Stimulated activated CD4-positive, alpha-beta T cell treated with anti-CD3 and anti-CD28 coated beads, Interleukin-15, amount 100 ng/mL, for 1 hour (primary cell): ENCODE data around the gene SLC6A6.

Experiments used
- DNase-seq, 2 donors: peaks; one replicate each; pipeline ENCODE4 v3.0.0-alpha.2; 2020; ENCODE audit warnings: low read depth in 1 of 2, low spot score in 1 of 2

The SLC6A6 gene

GRCh38 chr3:14536055-14536815 is 133.8 kb downstream of the SLC6A6 start:
- no peak for DNase-seq

GRCh38 chr3:14536837-14537589 is 134.6 kb downstream of the SLC6A6 start:
- no peak for DNase-seq

- DNase-seq = no peak
Measured at GRCh38 chr3:14537590-14538450, 135.4 kb downstream of the SLC6A6 start.

GRCh38 chr3:14538451-14539088 is 136.2 kb downstream of the SLC6A6 start:
- DNase-seq = no peak
